NCI-H2196 treated with DMSO at 0.1 percent for 48 hours (cell line): ENCODE results near the gene PCNT.

Experiments
- DNase-seq: peaks from one replicate; lab custom pipeline; 2025; ENCODE audit not compliant: unreplicated experiment; lab: John Stamatoyannopoulos, UW

PCNT gene, protein sequence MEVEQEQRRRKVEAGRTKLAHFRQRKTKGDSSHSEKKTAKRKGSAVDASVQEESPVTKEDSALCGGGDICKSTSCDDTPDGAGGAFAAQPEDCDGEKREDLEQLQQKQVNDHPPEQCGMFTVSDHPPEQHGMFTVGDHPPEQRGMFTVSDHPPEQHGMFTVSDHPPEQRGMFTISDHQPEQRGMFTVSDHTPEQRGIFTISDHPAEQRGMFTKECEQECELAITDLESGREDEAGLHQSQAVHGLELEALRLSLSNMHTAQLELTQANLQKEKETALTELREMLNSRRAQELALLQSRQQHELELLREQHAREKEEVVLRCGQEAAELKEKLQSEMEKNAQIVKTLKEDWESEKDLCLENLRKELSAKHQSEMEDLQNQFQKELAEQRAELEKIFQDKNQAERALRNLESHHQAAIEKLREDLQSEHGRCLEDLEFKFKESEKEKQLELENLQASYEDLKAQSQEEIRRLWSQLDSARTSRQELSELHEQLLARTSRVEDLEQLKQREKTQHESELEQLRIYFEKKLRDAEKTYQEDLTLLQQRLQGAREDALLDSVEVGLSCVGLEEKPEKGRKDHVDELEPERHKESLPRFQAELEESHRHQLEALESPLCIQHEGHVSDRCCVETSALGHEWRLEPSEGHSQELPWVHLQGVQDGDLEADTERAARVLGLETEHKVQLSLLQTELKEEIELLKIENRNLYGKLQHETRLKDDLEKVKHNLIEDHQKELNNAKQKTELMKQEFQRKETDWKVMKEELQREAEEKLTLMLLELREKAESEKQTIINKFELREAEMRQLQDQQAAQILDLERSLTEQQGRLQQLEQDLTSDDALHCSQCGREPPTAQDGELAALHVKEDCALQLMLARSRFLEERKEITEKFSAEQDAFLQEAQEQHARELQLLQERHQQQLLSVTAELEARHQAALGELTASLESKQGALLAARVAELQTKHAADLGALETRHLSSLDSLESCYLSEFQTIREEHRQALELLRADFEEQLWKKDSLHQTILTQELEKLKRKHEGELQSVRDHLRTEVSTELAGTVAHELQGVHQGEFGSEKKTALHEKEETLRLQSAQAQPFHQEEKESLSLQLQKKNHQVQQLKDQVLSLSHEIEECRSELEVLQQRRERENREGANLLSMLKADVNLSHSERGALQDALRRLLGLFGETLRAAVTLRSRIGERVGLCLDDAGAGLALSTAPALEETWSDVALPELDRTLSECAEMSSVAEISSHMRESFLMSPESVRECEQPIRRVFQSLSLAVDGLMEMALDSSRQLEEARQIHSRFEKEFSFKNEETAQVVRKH (N-terminal part only)

DNA sequence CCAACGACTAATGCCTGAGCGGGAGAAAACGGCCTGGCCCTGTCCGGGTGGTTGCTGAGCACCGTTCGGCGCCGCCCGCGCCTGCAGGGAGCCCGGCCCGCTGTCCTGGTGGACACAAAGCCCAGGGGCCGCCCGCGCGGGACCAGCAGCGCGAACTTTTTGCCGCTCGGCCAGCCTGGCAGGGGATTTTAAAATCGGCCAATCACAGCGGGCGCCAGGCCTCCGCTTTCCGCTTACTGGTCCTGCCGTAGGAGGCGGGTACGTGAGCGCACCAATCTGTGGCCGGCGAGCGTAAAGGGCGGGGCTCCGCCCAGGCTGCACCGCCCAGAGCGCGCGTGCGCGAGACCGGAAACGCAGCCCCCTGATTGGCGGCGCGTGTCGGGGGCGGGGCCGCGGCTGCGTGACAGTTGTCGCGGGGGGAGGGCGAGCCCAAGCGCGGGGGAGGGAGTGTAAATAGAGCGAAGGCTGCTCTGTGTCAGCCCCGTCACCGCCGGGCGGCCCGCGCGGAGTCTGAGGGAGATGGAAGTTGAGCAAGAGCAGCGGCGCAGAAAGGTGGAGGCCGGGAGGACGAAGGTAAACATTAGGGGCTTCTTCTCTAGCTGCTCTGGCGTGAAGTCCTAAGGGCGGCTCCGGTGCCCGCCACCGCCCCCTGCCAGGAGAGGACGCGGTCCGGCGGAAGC lies at the start of gene PCNT, which contains the start of gene C21orf58:
Gene PCNT (plus strand): TSS at position 447 of the 680 bp plus-strand sequence. CDS start 73 bp downstream, at position 520.
Gene C21orf58 (minus strand): TSS at position 161 of the 680 bp plus-strand sequence. CDS start 1,132 bp downstream, outside the sequence.
- peak; percentile 96 for DNase-seq

DNA sequence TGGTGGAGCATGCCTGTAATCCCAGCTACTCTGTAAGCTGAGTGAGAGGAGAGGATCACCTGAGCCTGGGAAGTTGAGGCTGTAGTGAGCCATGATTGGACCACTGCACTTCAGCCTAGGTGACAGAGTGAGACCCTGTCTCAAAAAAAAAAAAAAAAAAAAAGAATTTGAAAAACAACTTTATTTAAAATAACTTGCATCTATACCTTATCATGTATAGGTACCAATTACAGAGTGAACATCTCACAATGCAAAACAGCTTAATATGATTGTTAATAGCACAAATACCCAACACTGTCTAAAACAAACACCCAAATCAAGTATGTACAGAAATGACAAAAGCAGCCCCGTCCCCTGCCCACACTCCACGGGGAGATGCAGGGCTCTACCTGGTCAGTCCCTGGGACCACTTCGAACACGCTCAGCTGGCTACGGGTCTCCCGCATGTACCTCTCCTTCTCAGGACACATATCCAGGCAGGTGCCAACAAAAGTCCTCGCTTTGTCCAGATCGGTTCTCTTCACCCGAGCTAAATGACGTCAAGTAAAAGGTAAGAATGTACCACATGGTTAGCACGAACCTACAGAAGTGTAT lies 49.1 kb upstream of the PCNT start:
- no peak for DNase-seq

DNA sequence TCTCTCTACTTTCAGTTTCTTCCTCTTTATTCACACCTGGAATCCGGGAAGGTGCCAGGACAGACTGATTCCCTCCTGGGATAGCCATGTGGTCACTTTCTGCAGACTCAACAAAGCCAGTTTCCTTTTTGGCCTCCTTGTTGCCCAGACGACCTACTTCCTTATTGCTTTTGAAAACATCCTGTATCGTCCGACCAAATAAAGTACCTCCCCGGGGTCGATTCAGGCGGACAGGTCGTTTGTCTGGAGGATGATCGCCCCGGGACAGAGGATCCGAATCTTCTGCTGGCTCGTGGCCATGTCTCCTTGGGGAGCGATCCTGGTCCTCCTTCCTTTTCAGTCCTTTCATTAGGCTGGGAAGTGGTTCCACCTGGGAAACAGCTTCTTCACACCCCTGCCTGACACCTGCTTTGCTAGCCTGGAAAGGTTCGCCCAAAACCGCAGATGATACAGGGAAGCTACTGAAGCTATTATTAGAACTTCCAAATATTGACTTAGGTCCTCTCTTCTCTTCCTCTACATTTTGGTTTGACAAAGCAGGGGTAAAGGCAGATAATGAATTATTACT lies 39.8 kb upstream of the PCNT start:
- peak; percentile 38 for DNase-seq

DNA sequence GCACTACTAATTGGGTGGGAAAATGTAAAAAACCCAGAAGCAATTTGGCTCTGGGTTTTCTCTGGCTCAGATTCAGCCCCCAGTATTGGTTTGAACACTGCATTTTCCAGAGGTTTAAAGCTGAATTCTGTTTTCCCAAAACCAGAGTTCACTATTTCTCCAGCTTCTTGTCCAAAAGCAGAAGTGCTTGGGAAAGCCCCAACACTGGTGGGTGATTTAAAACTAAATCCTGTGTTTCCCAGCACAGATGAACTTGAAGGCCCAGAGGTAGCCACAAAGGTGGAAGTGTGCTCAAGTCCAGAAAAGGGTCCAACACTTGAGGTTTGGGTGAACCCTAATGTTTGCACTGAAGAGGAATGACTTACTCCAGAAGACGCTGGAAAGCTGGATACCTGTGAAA lies 39.2 kb upstream of the PCNT start:
- DNase-seq: no peak

DNA sequence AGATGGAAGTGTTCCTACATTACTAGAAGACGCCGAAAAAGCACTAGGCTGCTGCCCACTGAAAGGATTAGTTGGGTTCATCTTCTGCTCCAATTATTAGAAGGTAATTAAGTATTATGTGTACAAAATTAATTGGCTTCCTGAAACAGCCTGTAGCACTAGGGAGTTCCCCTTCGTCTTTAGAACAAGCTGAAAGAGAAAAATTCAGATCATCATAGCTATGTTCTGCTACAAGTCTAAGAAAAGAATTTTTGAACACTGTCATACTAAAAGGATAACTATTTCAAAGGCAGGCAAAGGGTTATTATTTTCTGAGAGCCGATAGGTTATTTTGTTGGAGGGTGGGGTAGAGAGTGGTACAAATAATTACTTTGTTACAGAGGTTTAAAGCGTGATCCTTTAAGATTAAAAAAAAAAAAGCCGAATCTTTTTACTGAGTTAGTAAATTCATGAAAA lies 38.7 kb upstream of the PCNT start, which contains the start of gene MCM3AP:
Gene MCM3AP (minus strand): TSS at position 406 of the 456 bp plus-strand sequence. CDS start 325 bp downstream, at position 81.
- no peak for DNase-seq

DNA sequence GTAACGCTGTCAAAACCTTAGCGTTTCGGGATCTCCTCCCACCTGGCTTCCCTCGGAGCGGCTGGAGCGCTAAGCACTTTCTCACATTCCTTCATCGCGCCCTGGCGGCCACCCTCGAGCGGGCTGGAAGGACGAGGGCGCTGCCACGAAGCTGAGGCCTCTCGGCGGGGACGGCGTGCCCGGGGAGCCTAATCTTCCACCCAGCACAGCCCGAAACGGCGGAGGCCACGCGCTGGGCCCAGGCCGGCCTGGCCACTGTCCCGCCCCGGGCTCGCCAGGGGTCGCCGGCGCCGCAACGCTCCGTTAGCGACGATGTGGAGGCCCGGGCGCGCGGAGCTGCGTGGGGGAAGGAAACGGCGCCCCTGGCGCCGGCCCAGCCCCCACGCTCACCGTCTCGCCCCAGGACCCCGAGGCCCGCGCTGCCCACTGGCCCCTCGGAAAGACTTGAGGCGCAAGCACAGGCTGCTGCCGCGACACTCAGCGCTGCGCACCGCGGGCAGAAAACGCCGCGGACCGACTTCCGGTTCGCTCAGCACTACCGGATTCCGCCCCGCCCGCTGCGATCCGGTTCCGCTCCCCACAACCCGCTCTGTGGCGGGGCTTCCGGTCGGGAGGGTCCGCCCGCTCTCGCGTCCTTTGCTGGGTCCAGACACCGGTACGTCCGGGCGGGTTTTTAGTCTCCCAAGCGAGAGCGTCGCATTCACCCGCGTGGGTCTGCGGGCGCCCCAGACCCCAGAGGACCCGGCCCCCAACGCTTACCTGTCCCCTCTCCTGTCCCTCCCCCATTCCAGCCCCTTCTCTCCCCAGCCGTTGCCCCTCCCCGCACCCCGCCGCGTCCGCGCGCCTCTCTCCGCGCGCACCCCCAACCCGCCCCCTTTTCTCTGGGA lies 38.0 kb upstream of the PCNT start, which contains the start of gene YBEY:
Gene YBEY (plus strand): TSS at position 582 of the 887 bp plus-strand sequence. CDS start 572 bp downstream, outside the sequence.
- peak; percentile 89 for DNase-seq

DNA sequence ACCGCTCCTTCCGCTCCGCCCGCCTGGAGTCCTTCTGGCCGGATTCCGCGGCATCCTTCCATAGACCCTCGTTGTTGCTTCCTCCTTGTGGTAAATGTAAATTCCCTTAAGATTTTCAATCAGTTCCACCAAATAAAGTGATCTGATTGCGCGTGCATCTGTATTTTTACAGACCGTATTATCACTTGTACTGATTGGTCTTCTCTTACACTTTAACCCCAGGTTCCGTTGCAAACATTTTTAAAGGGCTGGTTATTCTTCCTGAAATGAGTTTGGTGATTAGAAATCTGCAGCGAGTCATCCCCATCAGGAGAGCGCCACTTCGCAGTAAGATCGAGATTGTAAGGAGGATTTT lies 37.3 kb upstream of the PCNT start:
- no peak for DNase-seq

DNA sequence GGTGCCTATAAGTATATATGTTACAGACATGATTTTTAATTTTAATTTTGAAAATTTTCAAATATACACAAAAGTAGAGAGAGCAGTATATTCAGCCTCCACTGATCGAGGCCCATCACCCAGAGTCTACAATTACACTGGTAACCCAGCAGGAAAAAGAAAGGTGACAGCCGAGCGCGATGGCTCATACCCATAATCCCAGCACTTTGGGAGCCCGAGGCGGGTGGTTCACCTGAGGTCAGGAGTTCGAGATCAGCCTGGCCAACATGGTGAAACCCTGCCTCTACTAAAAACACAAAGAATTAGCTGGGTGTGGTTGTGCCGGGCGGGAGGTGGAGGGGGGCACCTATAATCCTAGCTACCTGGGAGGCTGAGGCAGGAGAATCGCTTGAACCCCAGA lies 36.4 kb upstream of the PCNT start:
- DNase-seq: no peak

DNA sequence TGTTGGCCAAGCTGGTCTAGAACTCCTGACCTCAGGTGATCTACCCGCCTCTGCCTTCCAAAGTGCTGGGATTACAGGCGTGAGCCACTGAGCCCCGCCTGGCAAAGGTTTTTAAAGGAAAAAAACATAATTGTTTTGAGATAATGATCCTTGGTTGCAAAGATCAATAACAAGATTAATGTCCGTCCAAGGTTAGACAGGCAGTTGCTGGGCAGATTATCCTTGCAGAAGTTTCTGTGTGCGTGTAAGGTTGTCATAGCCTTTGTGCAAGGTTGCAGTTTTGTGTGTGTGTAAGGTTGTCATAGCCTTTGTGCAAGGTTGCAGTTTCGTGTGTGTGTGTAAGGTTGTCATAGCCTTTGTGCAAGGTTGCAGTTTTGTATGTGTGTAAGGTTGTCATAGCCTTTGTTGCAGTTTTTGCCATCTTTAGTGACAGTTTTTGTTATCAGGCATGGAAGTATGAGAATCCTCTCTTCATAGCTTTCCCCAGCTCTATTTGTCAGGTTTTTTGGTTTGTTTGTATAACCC lies 34.2 kb upstream of the PCNT start:
- DNase-seq: no peak

DNA sequence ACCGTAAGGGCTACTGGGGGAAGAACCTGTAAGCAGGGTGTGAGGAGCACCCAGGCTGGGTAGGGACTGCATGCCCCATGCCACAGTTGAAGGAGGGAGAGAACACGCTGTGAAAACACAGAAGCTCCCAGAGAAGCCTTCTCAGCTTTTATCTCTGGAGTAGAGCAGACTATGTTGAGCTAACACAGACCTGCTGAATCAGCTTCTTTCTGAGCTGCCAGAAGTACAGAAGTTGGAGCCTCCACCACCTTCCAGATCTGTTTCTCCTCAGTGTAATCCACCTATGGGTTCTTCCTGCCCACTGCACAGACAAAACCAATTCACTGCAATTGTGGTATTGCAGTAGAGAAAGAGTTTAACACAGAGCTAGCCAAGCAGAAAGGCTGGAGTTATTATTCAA lies 32.4 kb upstream of the PCNT start:
- no peak for DNase-seq

DNA sequence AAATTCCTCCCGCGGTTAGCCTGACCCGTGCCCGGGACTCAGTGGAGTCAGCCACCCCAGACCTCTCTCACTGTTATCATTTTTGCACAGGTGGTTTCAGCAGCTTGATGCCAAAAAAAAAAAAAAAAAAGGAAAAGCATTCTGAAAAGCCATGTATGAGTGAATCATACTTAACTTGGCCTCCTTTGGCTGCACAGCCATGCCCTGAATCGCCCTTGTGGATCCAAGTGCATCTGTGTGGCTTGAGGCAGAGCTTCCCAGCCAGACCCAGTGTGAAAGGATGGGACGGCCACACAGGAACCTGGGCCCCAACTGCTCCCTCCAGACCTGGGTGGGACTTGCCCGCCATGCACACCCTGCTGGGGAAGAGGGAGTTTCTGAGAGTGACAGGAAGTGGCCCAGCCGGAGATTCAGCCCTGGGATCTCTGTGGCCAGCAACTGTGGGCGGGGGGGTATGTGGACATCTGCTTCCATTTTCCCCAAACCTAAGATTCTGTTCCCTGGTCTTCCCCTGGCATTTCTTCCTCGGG lies 29.2 kb upstream of the PCNT start:
- no peak for DNase-seq

DNA sequence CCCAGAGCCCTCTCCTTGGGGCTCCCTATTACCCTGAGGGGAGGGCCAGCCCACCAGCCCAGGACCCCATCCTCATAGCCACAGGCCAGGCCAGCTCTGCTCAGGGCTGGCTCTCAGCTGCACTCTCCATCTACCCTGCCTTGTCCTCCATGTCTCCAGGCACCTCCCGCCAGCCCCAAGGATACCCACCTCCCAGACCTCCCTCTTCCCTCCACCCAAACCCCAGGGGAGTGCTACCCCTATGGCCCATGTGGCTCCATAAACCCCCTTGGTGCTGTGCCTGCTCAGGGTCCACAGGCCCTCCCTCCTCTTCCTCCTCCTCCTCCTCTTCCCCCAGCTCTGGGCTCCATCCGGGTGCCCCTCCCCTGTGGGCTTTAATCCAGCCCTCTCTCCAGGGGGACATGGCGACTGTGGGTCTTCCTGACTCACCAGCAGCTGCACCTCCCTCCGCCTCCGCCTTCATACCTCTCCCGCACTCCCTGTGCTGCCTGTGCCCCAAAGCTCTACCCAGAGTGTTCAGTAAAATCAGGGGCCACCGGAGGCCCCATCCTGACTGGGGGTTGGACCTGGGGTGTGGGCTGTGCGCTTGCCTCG lies 28.7 kb upstream of the PCNT start:
- DNase-seq: no peak

DNA sequence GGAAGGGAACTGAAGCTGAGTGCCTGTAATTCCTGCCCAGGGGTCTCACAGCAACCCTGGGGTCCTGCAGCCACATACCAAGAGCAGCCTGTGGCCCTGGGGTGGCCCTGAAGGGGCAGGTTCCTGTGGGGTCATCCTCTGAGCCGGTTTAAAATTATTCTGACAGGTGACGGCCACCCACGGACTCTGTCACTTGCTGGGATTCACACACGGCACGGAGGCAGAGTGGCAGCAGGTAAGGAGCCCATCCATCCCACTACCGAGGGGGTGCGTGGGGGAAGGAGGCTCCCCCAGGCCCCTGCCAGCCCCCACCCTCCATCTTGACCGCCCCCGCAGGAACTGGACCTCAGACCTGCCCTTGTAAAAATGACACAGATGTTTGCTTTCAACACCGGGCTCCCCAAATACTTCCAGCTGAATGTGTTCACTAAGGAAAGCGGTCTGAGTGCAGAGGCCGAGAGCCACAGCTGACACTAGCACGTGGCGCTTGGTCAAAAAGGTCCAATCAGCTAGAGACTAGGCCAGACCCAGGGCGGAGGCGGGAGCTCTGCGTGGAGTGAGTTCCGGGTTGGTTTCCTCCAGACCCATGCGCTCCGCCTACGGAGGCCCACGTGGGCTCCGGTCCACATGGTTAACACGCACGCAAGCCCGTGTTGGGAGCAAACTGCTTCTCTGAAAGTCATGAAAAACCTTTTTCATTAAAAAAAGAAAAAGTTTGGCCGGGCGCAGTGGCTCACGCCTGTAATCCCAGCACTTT lies 27.8 kb upstream of the PCNT start:
- no peak for DNase-seq

DNA sequence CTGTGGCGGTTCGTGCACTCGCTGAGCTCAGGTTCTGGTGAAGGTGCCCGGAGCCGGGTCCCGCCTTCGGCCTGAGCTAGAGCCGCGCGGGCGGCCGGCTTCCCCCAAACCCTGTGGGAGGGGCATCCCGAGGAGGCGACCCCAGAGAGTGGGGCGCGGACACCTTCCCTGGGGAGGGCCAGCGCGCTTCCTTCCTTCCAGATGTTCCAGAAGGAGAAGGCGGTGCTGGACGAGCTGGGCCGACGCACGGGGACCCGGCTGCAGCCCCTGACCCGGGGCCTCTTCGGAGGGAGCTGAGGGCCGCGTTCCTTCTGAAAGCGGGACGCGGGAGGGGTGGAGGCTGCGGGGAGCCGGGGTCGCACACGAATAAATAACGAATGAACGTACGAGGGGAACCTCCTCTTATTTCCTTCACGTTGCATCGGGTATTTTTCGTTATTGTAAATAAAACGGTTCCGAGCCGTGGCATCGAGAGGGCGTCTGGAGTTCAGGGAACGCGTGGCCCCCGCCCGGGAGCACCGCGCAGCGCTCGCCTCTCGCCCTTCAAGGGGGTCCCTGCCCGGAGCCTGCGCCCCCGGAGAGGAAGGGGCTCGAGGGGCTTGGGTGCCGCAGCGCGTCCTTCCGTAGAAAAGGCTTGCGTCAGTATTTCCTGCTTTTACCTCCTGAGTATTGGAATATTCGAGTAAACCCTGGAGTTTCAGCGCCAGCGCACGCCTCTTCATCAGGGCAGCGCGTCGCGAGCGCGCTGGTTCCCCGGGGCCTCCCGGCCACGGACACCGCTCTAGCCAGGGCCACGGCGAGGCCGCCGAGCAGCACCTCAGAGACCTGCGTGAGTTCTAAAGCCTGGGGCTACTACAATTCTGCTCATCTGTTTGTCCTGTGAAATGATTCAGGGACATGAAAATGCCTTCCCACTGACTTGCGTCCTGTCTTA lies 26.4 kb upstream of the PCNT start:
- DNase-seq: no peak

DNA sequence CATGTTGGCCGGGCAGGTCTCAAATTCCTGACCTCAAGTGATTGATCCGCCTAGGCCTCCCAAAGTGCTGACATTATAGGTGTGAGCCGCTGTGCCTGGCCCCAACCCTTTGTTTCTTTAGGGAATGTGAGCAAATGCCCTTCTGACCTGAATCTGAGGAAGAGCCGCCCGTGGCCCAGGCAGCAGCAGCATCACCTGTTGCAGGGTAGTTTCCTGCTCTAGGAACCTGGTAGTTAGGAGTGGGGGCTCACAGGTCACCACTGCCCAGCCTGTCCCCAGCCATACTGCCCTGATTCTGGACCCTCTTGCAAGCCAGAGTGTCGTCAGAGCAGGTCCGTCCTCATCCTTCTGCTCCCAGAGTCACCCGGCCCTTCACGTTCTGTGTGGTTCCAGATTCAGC lies 24.8 kb upstream of the PCNT start:
- no peak for DNase-seq

DNA sequence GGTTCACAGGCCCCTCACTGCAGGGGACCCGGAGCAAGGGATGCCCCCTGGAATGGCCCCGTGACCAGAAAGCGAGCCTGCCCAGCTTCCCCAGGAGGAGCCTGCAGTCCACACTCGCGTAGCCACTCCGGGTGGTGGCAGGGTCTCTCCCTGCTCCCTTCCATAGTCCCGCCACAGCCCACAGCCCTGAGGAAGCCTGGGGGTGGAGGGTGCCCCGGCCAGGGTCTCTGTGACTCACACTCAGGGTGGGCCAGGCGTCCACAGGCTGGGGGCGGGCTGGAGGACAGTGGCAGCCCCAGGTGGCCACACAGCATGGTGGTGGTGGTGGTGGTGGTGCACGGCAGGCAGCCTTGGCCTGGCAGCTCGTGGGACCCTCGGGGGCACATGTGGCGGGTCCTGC lies 22.2 kb upstream of the PCNT start:
- no peak for DNase-seq
